GM21367 (cell line): ENCODE data around the gene BDH1.

Experiments used
- ATAC-seq: cut with Tn5 transposase; IDR thresholded peaks from one replicate; pipeline ENCODE4 v1.9.1; 2021; ENCODE audit not compliant: unreplicated experiment

Gene BDH1

GRCh38 chr3:197508051-197508451 lies 47.7 kb downstream of the BDH1 start:
- ATAC-seq, result no peak

DNA sequence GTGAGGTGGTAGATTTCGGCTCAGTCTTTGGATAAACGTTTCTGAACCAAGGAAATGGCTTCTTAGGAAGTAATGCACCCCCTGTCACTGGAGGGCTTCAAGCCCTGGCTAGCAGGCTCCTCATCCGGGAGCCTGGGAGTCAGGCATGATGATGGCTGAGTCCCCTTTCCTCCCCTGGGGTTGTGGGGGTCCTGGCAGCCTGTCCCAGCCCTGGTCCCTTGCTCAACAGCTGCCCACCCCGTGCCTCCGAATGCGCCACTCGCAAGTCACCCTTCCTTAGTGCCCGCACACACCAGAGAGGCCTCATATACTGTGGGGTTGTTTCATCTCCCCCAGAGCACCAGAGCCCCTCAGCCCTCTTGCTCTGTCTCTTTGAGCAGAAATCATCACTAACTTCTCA lies 48.2 kb downstream of the BDH1 start:
- no peak for ATAC-seq

DNA sequence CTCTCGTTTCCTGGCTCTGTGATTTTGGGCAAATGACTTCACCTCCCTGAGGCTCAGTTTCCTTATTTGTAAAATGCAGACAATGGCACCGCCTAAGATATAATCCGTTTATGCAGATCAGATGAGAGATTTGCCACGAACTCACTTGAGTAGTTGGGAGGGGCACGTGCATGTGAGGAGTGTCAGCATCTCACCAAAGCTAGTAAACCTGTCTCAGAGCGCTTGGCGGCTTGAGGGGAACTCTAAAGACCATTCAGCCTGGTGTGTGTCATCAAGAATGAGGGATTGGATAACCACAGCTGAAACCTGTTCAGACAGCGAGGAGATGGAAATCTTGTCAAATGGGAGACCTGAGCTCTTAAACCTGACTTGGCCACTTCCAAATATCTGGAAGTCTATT lies 48.7 kb downstream of the BDH1 start:
- no peak for ATAC-seq

GRCh38 chr3:197505796-197506548 lies 49.8 kb downstream of the BDH1 start:
- ATAC-seq, result no peak

- ATAC-seq, result no peak
Observed at GRCh38 chr3:197504641-197505121, 51.1 kb downstream of the BDH1 start.

DNA sequence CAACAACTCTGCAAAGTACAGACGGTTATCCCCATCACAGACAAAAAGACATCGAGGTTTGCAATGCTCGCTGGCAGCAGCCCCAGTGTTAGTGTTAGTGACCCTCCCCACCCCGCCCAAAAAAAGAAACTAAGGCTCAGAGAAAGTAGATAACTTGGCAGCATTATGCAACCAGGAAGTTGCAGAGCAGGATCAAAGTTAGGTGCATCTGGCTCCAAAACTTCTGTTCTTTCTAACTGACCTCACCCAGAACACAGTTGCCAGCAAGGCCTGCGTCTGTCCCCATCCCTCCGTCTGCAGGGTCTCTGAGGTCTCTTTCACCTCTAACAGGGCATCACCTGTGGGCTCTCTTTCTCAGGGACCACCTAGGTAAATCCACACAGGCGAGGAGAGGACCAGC lies 51.5 kb downstream of the BDH1 start:
- ATAC-seq, result no peak

DNA sequence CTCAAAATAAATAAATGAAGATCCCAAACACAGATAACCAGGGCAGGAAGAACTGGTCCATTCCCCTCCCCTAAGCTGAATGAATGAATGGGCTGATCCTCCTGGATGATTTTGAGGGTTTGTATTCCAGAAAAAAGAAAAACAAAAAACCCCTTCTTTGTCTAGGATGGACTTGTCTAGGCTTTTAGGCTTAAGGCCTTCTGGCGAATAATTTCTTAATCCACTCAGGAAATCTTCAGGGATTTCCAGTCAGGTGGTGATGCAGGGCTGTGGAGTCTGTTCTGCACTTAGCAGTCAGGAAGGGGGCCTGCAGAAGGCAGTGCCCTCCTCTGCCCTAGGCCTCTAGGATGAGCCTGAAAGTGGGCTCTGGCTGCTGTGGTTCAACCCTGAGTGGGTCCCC lies 52.1 kb downstream of the BDH1 start:
- no peak for ATAC-seq

DNA sequence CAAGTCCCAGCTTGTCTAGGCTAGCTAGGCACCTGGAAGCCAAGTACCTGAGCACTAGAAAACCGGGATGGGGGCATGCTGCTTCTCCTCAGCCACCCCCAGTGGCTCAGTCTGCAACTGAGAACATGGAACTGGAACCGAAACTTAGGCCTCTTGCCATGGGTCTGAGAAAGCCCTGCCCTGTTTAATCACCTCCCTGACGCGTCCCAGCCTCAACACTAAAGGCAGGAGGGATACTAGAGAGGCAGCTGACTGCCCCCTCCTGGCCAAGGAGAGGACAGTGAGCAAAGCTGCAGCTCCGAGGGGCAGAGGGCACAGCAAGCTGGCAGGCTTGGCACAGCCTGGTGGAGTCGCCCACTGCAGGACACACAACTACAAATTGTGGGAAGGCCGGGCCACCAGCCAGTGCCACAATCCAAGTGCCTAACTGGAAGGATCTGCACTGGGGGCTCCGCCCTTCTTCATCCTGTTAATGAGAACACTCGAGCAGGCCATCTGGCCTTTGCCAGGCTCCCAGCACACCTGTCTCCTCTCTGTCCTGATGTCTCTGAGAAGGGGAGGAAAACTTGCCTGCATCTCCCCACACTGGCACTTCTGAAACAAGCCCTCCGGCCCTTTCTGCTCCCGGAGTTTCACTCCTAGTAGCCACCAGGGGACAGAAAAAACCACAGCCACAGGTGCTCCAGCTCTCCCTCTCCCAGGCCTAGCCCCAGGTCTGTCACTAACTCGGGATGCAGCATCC lies 53.7 kb downstream of the BDH1 start:
- ATAC-seq, result no peak

- ATAC-seq, result no peak
Observed at GRCh38 chr3:197501496-197501878, 54.3 kb downstream of the BDH1 start.

DNA sequence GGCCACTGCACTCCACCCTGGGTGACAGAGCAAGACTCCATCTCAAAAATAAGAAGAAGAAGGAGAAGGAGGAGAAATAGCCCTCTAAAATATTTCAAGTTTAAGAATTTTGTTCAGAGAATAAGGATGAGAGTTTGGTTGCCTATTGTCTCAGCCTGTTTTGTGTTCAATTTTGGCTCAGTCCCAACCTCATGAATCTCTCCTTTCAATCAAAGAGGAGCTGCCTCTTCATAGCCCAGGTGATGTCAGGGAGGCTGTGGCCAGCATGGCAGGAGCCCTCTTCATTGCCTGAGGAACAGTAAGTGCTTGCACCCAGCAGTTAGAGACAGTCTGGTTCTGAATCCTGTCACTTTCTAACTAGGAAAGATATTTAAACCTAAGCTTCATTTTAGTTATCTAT lies 55.0 kb downstream of the BDH1 start:
- ATAC-seq, result no peak

DNA sequence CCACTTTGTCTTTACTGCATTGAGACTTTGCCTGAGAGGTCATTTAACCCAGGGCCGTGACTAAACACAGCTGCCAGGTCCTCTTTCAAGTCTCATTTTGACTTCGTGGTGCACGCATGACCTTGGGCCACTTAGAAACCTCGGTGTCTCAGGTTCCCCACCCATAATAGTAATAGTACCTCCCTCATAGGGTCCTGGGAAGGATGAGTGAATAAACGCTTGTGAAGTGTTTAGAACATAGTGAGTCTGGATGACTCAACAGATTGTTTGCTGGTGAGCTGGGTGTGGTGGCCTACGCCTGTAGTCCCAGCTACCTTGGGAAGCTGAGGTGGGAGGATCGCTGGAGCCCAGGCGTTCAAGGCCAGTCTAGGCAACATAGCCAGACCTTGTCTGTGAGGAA lies 56.3 kb downstream of the BDH1 start:
- no peak for ATAC-seq

GRCh38 chr3:197498499-197499241 lies 57.1 kb downstream of the BDH1 start:
- ATAC-seq, result no peak

DNA sequence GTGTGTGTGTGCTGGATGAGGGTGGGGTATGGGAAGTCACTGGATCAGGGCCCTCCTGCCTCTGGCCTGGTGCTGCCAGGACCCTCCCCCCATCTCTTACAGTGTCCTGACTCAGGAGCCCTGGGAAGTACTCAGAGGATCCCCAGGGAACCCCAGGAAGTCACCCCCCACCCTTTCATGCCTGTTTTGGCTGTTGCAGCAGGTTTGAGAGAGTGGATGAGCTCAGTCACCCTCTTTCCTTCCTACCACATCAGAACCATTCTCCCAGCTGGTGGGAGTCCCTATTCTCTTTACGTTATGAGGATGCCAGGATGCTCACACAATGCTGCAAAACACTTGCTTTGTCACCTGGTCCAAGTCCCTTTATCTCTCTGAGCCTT lies 59.0 kb downstream of the BDH1 start:
- no peak for ATAC-seq

DNA sequence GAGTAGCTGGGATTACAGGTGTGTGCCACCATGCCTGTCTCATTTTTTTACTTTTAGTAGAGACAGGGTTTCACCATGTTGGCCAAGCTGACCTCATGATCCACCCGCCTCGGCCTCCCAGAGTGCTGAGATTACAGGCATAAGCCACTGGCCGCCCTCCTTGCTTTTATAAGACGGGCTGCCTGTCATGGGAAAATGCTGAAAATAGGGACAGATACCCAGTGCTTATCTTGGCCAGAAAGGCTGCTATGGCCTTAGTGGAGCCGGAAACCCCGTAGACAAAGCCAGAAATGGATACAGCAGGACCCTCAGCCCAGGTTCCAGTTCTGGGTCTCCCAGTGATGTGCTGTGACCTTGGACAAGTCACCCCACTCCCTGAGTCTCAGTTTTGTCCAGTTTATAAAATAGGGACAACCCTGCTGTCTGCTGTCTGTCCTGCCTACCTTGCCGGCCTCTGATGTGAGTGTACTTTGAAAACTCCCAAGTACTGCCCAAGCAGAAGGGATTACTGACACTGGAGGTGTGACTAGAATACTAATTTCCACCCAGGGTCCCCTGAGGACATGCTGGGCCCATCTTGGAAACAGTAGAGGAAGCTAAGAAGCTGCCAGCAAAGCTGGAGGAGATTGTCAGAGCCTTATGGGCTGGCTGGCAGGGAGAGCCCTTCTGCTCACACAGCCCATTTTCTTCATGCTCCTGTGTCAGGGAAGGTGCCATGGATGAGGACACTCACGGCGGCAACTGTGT lies 59.6 kb downstream of the BDH1 start:
- ATAC-seq, result no peak

- no peak for ATAC-seq
Observed at GRCh38 chr3:197495499-197495898, 60.3 kb downstream of the BDH1 start.

DNA sequence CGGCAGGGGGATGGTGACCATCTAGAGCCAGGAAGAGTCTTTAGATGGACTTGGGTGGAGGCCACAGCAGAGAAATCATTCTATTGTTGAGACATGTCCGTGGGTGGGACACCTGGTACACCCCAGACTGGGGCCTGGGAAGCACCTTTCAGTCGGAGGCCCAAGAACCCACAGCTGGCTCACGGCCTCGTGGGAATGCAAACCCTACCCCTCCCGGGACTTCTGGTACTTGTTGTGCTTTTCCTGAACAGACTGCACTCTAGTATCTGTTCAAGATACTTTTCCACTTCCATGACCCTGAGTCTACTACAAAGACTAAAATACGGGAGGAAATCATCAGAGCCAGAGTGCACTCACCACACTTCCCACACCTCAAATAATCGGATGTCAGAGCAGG lies 60.7 kb downstream of the BDH1 start:
- no peak for ATAC-seq

GRCh38 chr3:197494366-197495058 lies 61.3 kb downstream of the BDH1 start:
- no peak for ATAC-seq

- no peak for ATAC-seq
Observed at GRCh38 chr3:197493049-197493448, 62.7 kb downstream of the BDH1 start.

- no peak for ATAC-seq
Observed at GRCh38 chr3:197491923-197492664, 63.7 kb downstream of the BDH1 start.

GRCh38 chr3:197491478-197491877 lies 64.3 kb downstream of the BDH1 start:
- ATAC-seq, result no peak
